HCT116 (cell line): ENCODE results near the gene MRPL16. TPM values are rescaled to one million over a fixed set of nuclear protein-coding genes. Genes with fewer than 3 reads are reported as not detected.

Source experiments
- ATAC-seq: fragments of 200-7000 bp; cut with Tn5 transposase; 2 replicates; pipeline ENCODE4 v1.9.1; 2020; ENCODE audit warnings: mild to moderate bottlenecking, moderate library complexity
- BruUV-seq: library from RNA; stranded (reverse); fragments of 400-500 nt; replicated peaks from 2 replicates; lab custom pipeline; 2021; lab: Mats Ljungman, UMichigan
- CTCF ChIA-PET: fragments of 300-600 bp; sonication (Branson Sonifier 250); formaldehyde crosslinking; loops from one replicate; lab custom pipeline; 2021; ENCODE audit warnings: antibody characterized with exemption; lab: Charles Lee
- POLR2A ChIA-PET: fragments of 300-600, 350-600 bp; sonication (Branson Sonifier 250); formaldehyde crosslinking; loops from one replicate; lab custom pipeline; 2021; ENCODE audit warnings: antibody characterized with exemption; lab: Charles Lee
- RAD21 ChIA-PET, 2 experiments: fragments of 300-600 bp; sonication (Branson Sonifier 250); formaldehyde crosslinking; loops; one replicate each; lab custom pipeline; 2023; ENCODE audit warnings: low total read pairs in 2 of 2; ENCODE audit not compliant: uncharacterized antibody in 2 of 2, unreplicated experiment in 2 of 2, low non-redundant PET in 1 of 2; lab: Charles Lee
- DNase-seq: peaks from one replicate; pipeline ENCODE4 v3.0.0-alpha.2; 2010; ENCODE audit warnings: low read depth, low spot score
- H2AFZ ChIP-seq: fragments of 200-600 bp; shearing (Covaris generic), sonication (generic); 2 replicates; pipeline ENCODE4 v1.6.1; 2017; ENCODE audit warnings: low read depth, mixed run types, mixed read lengths, antibody characterized with exemption, low read length; ENCODE audit not compliant: poor library complexity, severe bottlenecking
- H3K27ac ChIP-seq: 2 replicates; pipeline ENCODE4 v1.5.1; 2012; ENCODE audit warnings: low read depth, low read length
- H3K27me3 ChIP-seq: fragments of 200-600 bp; sonication (generic); 2 replicates; pipeline ENCODE4 v1.6.1; 2016; ENCODE audit warnings: mixed run types, low read length, mixed read lengths; ENCODE audit not compliant: insufficient read depth
- H3K36me3 ChIP-seq, 2 experiments: fragments of 200-500 bp in 1 of 2; fragments of 200-600 bp in 1 of 2; sonication (Bioruptor generic) in 1 of 2; sonication (generic) in 1 of 2; 2 replicates each; pipeline versions ENCODE4 v1.5.1 to v1.6.1; 2014 to 2016; ENCODE audit warnings: low read length in 2 of 2, inconsistent platforms in 1 of 2, mixed read lengths in 1 of 2, mixed run types in 1 of 2; ENCODE audit not compliant: insufficient read depth in 2 of 2, control insufficient read depth in 1 of 2
- H3K4me1 ChIP-seq, 2 experiments: fragments of 200-600 bp in 1 of 2; sonication (generic) in 1 of 2; 2 replicates each; pipeline versions ENCODE4 v1.5.1 to v1.6.1; 2012 to 2017; ENCODE audit warnings: low read length in 2 of 2, inconsistent platforms in 1 of 2, mild to moderate bottlenecking in 1 of 2, mixed read lengths in 1 of 2, mixed run types in 1 of 2, moderate library complexity in 1 of 2; ENCODE audit not compliant: insufficient read depth in 2 of 2, control insufficient read depth in 1 of 2
- H3K4me2 ChIP-seq: fragments of 200-600 bp; sonication (generic); 2 replicates; pipeline ENCODE4 v1.6.1; 2017; ENCODE audit warnings: mixed run types, low read length, mixed read lengths
- H3K4me3 ChIP-seq, 2 experiments: fragments of 200-600 bp in 1 of 2; sonication (generic) in 1 of 2; replicated peaks in 1 of 2; 2 replicates each; pipeline ENCODE4 v1.5.1; 2011 to 2016; ENCODE audit warnings: low read length in 2 of 2, control low read depth in 1 of 2, low read depth in 1 of 2, mild to moderate bottlenecking in 1 of 2, mixed read lengths in 1 of 2, mixed run types in 1 of 2
- H3K79me2 ChIP-seq: fragments of 200-600 bp; sonication (generic); 2 replicates; pipeline ENCODE4 v1.6.1; 2017; ENCODE audit warnings: mild to moderate bottlenecking, mixed run types, low read length, moderate library complexity, mixed read lengths; ENCODE audit not compliant: insufficient read depth
- H3K9ac ChIP-seq: fragments of 200-600 bp; sonication (generic); 2 replicates; pipeline ENCODE4 v1.6.1; 2016; ENCODE audit warnings: low read length, mixed read lengths
- H3K9me2 ChIP-seq: fragments of 200-600 bp; sonication (generic), shearing (Covaris generic); 2 replicates; pipeline ENCODE4 v1.6.1; 2017; ENCODE audit warnings: mixed run types, mild to moderate bottlenecking, moderate library complexity; ENCODE audit not compliant: insufficient read depth
- H3K9me3 ChIP-seq, 2 experiments: fragments of 200-500 bp in 1 of 2; fragments of 200-600 bp in 1 of 2; sonication (Bioruptor generic) in 1 of 2; sonication (generic) in 1 of 2; 2 replicates each; pipeline ENCODE4 v1.6.1; 2014 to 2017; ENCODE audit warnings: low read length in 2 of 2, mixed read lengths in 2 of 2, inconsistent platforms in 1 of 2, low read depth in 1 of 2, mild to moderate bottlenecking in 1 of 2, mixed run types in 1 of 2, moderate library complexity in 1 of 2; ENCODE audit not compliant: control insufficient read depth in 1 of 2, insufficient read depth in 1 of 2
- H4K20me1 ChIP-seq: fragments of 200-600 bp; sonication (generic), shearing (Covaris generic); 2 replicates; pipeline ENCODE4 v1.6.1; 2017; ENCODE audit warnings: mixed run types, mild to moderate bottlenecking, moderate library complexity; ENCODE audit not compliant: insufficient read depth
- EGR1 ChIP-seq: IDR thresholded peaks from 2 replicates; pipeline ENCODE4 v1.6.1; 2012; ENCODE audit warnings: low read depth
- EZH2phosphoT487 ChIP-seq: fragments of 200-600 bp; IDR thresholded peaks from 2 replicates; pipeline ENCODE4 v1.6.1; 2018; ENCODE audit warnings: antibody characterized with exemption, borderline replicate concordance
- FOSL1 ChIP-seq: IDR thresholded peaks from 2 replicates; pipeline ENCODE4 v1.6.1; 2012; ENCODE audit warnings: low read depth
- JUND ChIP-seq: IDR thresholded peaks from 2 replicates; pipeline ENCODE4 v1.6.1; 2012
- POLR2A ChIP-seq: IDR thresholded peaks from 2 replicates; pipeline ENCODE4 v1.7.0; 2011; ENCODE audit warnings: borderline replicate concordance; ENCODE audit not compliant: insufficient read depth, insufficient read length; ENCODE audit errors: extremely low read depth
- POLR2AphosphoS5 ChIP-seq: IDR thresholded peaks from 2 replicates; pipeline ENCODE4 v1.6.1; 2011; ENCODE audit warnings: mild to moderate bottlenecking, low read depth, low read length, moderate library complexity
- RAD21 ChIP-seq: IDR thresholded peaks from 2 replicates; pipeline ENCODE4 v1.6.1; 2012; ENCODE audit warnings: low read depth, mild to moderate bottlenecking
- SIN3A ChIP-seq: IDR thresholded peaks from 2 replicates; pipeline ENCODE4 v1.6.1; 2012; ENCODE audit warnings: low read depth
- SP1 ChIP-seq: IDR thresholded peaks from 2 replicates; pipeline ENCODE4 v1.6.1; 2012; ENCODE audit warnings: low read depth
- TCF7L2 ChIP-seq: IDR thresholded peaks from 2 replicates; pipeline ENCODE4 v1.7.0; 2011; ENCODE audit warnings: borderline replicate concordance, inconsistent platforms; ENCODE audit not compliant: insufficient read depth, insufficient read length; ENCODE audit errors: extremely low read depth
- YY1 ChIP-seq: IDR thresholded peaks from 2 replicates; pipeline ENCODE4 v1.6.1; 2011; ENCODE audit warnings: low read length, low read depth, moderate library complexity, mild to moderate bottlenecking; ENCODE audit not compliant: insufficient replicate concordance; ENCODE audit errors: extremely low read depth
- ZFX ChIP-seq: fragments of 450-650 bp; IDR thresholded peaks from 2 replicates; pipeline ENCODE4 v1.6.1; 2017
- ZNF274 ChIP-seq: fragments of 200-500 bp; sonication (Bioruptor generic); IDR thresholded peaks from 2 replicates; pipeline ENCODE4 v1.6.1; 2014; ENCODE audit warnings: mild to moderate bottlenecking, low read depth, low read length, inconsistent platforms
- intact Hi-C: fragments of 100-400 bp; cut with micrococcal nuclease; formaldehyde crosslinking; loops from 2 replicates; pipeline ENCODE4 v1.10.0; 2022
- total RNA-seq: library from RNA; stranded (reverse); gene quantifications from one replicate; pipeline ENCODE4 v1.2.1, GENCODE V29; 2021; ENCODE audit not compliant: unreplicated experiment
- TF ChIP-seq, protein P1 (sequence below), 3 experiments: fragments of 200-600 bp in 1 of 3; sonication (generic) in 1 of 3; IDR thresholded peaks in 2 of 3; conservative IDR thresholded peaks in 1 of 3; 2 replicates each; pipeline ENCODE4 v1.5.1; 2012 to 2017; ENCODE audit warnings: low read depth in 2 of 3, low read length in 2 of 3, antibody characterized with exemption in 1 of 3, borderline replicate concordance in 1 of 3, control low read depth in 1 of 3, mild to moderate bottlenecking in 1 of 3, mixed read lengths in 1 of 3, mixed run types in 1 of 3, moderate library complexity in 1 of 3; ENCODE audit not compliant: insufficient read depth in 1 of 3
- TF ChIP-seq, protein P2 (sequence below): IDR thresholded peaks from 2 replicates; pipeline ENCODE4 v1.6.1; 2012
- TF ChIP-seq, protein P3 (sequence below): IDR thresholded peaks from 2 replicates; pipeline ENCODE4 v1.6.1; 2012

Gene MRPL16
- total RNA-seq, 1 experiment from 2014 or later, result 61.0 TPM

DNA sequence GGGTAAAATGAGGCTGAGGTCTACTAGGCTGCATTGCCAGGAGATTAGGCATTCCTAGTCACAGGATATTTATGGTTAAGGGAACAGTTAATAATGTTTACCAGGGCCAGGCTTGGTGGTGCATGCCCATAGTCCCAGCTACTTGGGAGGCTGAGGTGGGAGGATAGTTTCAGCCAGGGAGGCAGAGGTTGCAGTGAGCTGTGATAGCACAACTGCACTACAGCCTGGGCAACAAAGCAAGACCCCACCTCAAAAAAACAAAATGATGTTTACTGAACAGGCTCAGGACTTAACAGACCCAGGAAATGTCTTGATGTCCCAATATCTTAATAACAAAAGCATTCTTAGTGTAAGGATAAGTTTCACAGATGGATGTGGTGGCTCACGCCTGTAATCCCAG, 2.8 kb upstream of the MRPL16 start:
- POLR2A ChIA-PET, result no interaction called here
- CTCF ChIA-PET, result interaction anchor here (1.7 kb wide), 1 partner anchor 9 kb away, joined by 3 read pairs; no protein-coding TSS in a partner anchor
- RAD21 ChIA-PET, result no interaction called here
- DNase-seq (no peak), ATAC-seq (no peak)
- Histone ChIP-seq H3K4me3 (no peak overlapping the region), H3K36me3 (peaks cover 3% of the 10 kb centered on the region in 2 experiments; a peak in 2 of 4 replicates), H3K9ac (no peak overlapping the region), H3K4me1 (peaks cover 5 to 15% of the 10 kb centered on the region in 2 experiments; a peak in 2 of 4 replicates), H3K9me2 (no peaks in the 10 kb centered on the region), H3K4me2 (no peak overlapping the region), H3K9me3 (no peaks in the 10 kb centered on the region), H3K27ac (no peak overlapping the region), H3K27me3 (no peaks in the 10 kb centered on the region), H4K20me1 (no peaks in the 10 kb centered on the region), H3K79me2 (peaks cover 22% of the 10 kb centered on the region), H2AFZ (no peak overlapping the region)
- no TSS peak for BruUV-seq
- intact Hi-C loops, result no loop called here
- no peak for TF ChIP-seq YY1
- no peak for TF ChIP-seq ZFX
- TF ChIP-seq, protein P1, sequence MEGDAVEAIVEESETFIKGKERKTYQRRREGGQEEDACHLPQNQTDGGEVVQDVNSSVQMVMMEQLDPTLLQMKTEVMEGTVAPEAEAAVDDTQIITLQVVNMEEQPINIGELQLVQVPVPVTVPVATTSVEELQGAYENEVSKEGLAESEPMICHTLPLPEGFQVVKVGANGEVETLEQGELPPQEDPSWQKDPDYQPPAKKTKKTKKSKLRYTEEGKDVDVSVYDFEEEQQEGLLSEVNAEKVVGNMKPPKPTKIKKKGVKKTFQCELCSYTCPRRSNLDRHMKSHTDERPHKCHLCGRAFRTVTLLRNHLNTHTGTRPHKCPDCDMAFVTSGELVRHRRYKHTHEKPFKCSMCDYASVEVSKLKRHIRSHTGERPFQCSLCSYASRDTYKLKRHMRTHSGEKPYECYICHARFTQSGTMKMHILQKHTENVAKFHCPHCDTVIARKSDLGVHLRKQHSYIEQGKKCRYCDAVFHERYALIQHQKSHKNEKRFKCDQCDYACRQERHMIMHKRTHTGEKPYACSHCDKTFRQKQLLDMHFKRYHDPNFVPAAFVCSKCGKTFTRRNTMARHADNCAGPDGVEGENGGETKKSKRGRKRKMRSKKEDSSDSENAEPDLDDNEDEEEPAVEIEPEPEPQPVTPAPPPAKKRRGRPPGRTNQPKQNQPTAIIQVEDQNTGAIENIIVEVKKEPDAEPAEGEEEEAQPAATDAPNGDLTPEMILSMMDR (IDR thresholded peaks at IDR 0.05 in 2 of 3, conservative IDR thresholded peaks at IDR 0.05 in 1 of 3; ENCODE audit: borderline replicate concordance in 1 of 3, insufficient read depth in 1 of 3, low read depth in 2 of 3, low read length in 2 of 3), result no peak
- TF ChIP-seq ZNF274, result no peak
- TF ChIP-seq SP1, result no peak

DNA sequence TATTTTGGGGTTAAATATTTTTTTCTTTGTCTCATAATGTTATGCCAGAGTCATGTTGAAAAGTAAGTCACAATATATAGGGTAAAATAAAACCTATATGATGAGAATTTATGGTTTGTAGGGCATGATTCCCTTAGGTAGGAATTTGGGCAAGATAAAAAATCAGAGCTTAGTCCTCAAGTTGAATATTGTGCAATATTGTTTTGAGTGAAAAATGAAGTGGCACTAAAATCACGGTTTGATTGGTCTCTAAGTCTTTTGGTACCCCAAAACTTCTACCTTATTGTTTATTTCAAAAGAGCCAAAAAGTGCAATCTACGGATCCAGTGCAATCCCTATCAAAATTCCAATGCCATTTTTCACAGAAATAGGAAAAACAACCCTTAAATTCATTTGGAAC, 1.6 kb upstream of the MRPL16 start:
- H3K9ac ChIP-seq, result no peak overlapping the region
- H3K4me1 ChIP-seq, result peaks cover 5 to 15% of the 10 kb centered on the region in 2 experiments; a peak in 2 of 4 replicates
- no peak overlapping the region for H2AFZ ChIP-seq
- no peaks in the 10 kb centered on the region for H4K20me1 ChIP-seq
- peaks cover 25% of the 10 kb centered on the region for H3K79me2 ChIP-seq
- no peak overlapping the region for H3K4me3 ChIP-seq
- H3K4me2 ChIP-seq, result no peak overlapping the region
- peaks cover 6 to 11% of the 10 kb centered on the region in 2 experiments; a peak in 2 of 4 replicates for H3K36me3 ChIP-seq
- BruUV-seq, result no TSS peak
- ChIA-PET RAD21 (no interaction called here), POLR2A (interaction anchor here (0.6 kb wide), 1 partner anchor 418 kb away, joined by 3 read pairs; no protein-coding TSS in a partner anchor), CTCF (interaction anchor here (2.2 kb wide), 1 partner anchor 57 kb away, joined by 5 read pairs; the partner anchor contains the start of gene STX3)
- H3K27me3 ChIP-seq, result no peaks in the 10 kb centered on the region
- intact Hi-C loops, result no loop called here
- no peaks in the 10 kb centered on the region for H3K9me3 ChIP-seq
- ATAC-seq (no peak), DNase-seq (no peak)
- no peak overlapping the region for H3K27ac ChIP-seq
- no peaks in the 10 kb centered on the region for H3K9me2 ChIP-seq
- TF ChIP-seq FOSL1 (no peak), SIN3A (no peak), ZNF274 (no peak), POLR2AphosphoS5 (no peak), RAD21 (no peak), EGR1 (no peak), ZFX (no peak), TCF7L2 (no peak), POLR2A (no peak), JUND (no peak), SP1 (no peak), EZH2phosphoT487 (no peak)
- TF ChIP-seq, protein P2, sequence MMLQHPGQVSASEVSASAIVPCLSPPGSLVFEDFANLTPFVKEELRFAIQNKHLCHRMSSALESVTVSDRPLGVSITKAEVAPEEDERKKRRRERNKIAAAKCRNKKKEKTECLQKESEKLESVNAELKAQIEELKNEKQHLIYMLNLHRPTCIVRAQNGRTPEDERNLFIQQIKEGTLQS, result no peak
- TF ChIP-seq, protein P3, sequence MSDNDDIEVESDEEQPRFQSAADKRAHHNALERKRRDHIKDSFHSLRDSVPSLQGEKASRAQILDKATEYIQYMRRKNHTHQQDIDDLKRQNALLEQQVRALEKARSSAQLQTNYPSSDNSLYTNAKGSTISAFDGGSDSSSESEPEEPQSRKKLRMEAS, result no peak
- TF ChIP-seq, protein P1 (IDR thresholded peaks at IDR 0.05 in 2 of 3, conservative IDR thresholded peaks at IDR 0.05 in 1 of 3; ENCODE audit: borderline replicate concordance in 1 of 3, insufficient read depth in 1 of 3, low read depth in 2 of 3, low read length in 2 of 3), result no peak
